NCI-H2081 treated with DMSO at 0.1 percent for 48 hours (cell line): ENCODE results near the gene SLCO3A1.
A peak's percentile ranks its signal among the peaks of the same experiment; 100 is the strongest.

Source experiments
- DNase-seq: peaks from one replicate; lab custom pipeline; 2025; lab: John Stamatoyannopoulos, UW

SLCO3A1 gene

GRCh38 chr15:91853511-91853947 is at the start of gene SLCO3A1:
Gene SLCO3A1, plus strand, starts transcription at chr15:91853708.
- DNase-seq = no peak

- peak; percentile 50 for DNase-seq
These were observed 46.4 kb upstream of the SLCO3A1 start for GRCh38 chr15:91807122-91807521.

DNA sequence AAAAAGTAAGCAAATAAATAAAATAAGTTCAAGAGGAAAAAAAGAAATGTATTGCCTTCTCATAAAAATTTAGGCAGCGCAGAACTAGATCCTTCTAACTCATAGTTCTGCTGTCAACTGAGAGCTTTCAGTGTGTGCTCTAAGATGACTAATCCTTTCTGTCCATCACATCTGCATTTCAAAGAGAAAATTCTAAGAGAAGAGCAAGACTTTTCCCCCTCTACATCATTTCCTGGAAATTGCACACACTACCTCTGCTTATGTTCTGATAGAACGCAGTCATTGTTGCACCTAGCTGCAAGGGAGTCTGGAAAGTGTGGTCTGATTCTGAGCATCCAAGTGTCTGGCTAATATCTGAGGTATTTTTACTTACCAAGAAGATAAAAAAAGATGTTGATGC is 39.6 kb upstream of the SLCO3A1 start:
- no peak for DNase-seq

- DNase-seq = no peak
These were observed 36.6 kb upstream of the SLCO3A1 start for GRCh38 chr15:91816942-91817341.

- DNase-seq = no peak
These were observed 32.0 kb upstream of the SLCO3A1 start for GRCh38 chr15:91821458-91821857.

DNA sequence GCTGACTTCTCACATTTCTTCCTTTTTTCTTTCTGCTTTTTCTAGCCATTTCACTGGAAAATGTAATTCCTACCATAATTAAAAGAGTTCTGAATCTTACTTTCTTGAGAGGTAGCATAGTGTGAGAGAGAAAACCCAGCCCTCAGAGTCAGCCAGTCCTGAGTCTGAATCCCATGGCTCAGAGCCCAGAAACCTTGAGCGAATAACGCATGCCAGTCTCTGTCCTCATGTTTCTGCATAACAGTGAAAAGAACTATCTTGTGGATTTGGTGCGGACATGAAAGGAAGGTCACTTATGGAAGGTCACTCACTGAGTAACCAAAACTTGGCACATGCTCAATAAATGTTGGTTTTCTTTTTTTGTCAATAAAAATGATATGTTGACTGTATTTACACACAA is 29.3 kb upstream of the SLCO3A1 start:
- no peak for DNase-seq

DNA sequence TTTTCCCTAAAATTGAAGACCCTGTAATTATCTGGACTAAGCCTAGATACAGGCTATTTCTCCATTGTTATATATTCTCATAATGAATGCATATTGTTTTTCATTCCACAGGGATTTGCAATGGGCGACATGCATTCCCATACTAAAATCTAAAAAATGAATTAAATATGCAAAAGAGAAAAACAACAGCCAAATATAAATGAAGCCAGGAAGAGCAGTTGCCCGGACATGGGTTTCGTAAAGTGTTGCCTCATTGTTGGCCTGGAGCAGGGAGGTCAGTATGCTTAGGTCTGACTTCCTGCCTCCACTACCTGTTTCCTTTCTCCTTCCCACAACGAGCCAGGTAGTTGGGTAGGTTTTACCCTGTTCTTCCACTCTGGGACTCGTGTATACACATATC is 27.1 kb upstream of the SLCO3A1 start:
- DNase-seq = no peak

DNA sequence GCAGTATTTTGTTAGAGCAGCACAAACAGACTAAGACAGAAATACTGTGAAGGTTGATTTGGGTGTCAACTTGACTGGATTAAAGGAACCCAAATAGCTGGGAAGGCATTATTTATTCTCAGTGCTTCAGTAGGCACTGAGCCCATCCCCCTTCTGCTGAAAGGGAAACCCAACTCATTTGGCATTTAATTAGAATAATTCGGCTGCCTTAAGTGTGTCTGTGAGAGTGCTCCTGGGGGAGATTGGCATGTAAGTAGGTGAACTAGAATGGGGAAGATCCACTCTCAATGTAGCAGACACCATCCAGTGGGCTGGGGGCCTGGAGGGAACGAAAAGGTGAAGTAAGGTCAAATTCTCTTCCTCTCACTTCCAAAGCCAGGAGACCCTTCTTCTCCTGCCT is 20.5 kb upstream of the SLCO3A1 start:
- DNase-seq = no peak

DNA sequence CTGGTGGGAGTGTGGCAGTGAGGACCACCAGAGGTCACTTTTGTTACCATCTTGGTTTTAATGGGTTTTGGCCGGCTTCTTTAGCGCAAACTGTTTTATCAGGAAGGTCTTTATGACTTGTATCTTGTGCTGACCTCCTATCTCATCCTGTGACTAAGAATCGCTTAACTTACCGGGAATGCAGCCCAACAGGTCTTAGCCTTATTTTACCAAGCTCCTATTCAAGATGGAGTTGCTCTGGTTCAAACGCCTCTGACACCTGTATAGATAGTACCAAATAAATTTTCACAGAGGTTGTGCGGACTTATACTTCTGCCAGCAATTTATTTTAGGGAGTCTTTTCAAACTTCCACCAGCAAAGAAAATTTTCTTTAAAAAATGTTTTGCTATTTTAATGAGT is 13.6 kb upstream of the SLCO3A1 start:
- no peak for DNase-seq

GRCh38 chr15:91841861-91842260 is 11.6 kb upstream of the SLCO3A1 start:
- no peak for DNase-seq

- DNase-seq = no peak
These were observed 9.2 kb upstream of the SLCO3A1 start for GRCh38 chr15:91844341-91844740.

- no peak for DNase-seq
These were observed 8.6 kb upstream of the SLCO3A1 start for GRCh38 chr15:91844928-91845327.

DNA sequence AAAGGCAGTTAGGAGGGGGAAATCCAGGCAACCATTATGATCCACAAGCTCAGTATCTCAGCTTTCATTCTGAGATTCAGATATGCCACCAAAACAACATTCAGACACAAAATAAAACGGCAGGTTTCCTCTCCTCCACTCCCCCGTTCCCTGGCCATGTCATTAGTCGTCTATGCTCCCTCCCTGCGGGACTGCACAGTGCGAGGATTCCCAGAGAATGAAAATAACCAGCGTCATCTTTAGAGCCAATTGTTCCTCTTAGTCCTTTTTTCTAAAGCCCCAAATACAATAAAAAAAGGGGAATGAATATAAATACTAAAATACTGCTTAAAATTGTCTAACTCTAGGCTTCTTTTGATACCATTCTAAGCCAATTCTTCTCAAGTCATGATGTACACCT is 7.8 kb upstream of the SLCO3A1 start:
- DNase-seq = no peak

DNA sequence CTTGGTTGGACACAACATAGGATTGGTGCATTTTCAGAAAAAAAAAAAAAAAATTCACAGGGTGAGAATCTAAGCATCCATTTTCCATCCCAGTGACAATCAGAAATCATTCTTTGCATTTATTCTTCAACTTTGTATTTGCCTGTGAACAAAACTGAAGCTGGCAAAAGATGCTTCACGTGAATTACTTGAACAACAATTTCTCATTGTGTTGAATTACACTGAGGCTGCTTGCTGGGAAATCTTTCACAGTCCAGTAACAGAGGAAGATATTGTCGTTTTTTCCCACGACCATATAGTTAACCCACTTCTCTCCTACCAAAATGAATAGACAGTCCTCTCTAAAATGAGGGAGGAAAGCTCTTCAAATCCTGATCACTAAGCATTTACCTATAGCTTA is 4.3 kb upstream of the SLCO3A1 start:
- no peak for DNase-seq

GRCh38 chr15:91849749-91850161 is 3.8 kb upstream of the SLCO3A1 start:
- DNase-seq = no peak

DNA sequence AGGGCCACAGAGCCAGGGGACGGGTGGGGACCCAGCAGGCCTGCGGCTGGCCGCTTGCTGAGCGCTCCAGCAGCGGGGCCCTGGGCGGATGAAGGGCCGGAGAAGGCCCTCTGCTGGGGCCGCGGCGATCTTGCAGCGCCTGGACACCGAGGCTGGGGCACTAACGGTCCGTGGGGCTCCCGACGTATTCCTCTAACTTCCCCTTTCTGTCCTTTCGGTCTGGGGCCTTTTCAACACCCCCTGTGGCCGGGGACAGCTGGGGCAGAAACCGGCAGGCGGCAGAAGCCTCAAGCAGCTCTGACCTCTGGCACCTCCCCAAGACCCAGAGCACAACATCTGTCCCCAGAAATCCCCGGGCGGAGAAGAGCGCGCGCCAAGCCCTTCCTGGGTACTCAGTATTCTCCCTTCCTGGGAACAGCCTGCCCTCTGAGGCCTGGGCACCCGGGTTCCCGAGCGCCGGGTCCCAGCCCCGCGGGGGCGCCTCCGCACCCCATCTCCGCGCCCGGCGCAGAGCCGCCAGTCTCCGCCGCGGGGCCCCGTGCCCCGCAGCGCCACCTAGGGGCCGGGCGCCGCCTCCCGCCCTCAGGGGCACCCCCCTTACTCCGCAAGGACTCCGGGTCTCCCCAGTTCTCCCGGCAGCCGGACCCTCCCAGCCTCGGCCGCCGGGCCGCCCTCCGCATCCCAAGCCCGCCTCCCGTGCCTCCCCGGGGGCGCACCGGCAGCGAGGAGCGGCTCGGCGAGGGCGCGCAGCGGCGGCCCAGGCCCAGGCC is 582 bp upstream of the SLCO3A1 start:
- no peak for DNase-seq

GRCh38 chr15:91853948-91854638 is 585 bp downstream of the SLCO3A1 start:
- no peak for DNase-seq

DNA sequence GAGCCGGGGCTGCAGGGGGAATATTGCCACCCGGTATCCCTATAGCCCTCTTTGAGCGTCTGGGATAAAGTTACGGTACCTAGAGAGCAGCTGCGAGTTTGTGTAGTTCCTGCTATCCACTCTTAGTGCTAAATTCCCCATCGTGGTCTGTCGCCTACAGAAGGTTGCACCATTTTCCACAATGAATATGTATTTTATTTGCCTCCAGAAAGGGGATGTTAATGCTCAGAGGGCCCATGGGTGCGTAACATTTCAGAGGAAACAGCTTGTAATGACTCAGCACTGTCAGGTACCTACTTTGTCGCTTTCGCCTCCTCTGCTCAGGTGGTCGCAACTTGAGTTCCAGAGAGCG is 1.1 kb downstream of the SLCO3A1 start:
- DNase-seq = no peak

DNA sequence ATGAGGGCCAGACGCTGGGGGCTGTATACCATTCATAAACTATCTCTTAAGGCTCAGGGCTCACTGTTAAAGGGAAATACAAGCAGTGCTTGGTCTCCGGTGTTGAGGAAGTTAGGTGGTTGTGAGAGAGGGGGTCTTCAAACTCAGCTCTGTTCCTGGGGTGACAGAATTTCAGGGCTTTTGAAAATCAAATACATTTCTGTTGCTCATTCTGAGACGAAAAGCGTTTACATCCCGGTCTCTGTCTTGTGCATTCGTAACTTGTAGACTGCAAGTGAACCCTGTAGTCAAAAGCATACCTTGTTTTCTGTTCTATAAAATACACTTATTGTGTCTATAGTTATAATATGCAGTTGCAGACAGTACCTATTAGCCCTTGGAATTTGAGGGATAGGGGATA is 1.7 kb downstream of the SLCO3A1 start:
- DNase-seq = no peak

DNA sequence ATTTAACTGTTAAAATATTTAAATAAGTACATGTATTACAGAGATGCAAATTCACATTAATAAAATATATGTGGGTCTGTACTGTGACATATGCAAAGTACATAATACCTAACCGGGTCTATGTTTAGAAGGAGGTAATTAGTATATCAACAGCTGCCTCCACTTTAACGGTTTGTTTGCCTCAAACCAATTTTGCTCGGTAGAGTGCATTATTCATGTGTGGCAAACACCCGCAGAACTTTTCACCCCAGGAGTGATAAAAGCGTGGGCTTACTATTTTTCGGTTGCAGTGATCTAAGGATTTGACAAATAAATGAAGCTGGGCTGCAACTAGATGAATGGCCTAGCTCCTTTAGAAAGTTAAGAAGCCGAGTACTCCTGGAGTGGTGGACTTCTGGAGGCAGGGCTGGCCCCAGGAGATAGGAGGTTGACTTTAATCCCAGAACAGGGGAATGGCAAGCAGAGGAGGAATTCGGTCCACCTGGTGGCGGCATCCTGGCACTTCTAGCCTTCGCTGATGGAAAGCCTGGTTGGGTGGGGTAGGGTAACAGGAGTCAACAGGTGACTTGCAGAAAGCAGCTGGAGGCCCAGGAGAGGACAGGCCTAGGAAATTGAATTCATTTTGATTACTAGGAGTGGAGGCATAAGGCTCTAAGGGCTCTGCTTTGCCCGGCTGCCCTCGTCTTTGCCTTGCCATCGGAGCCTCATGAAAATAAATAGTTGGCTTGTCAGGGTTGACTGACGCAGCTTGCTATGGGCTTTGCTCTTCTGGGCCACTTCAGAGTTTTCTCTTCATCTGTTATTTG is 2.4 kb downstream of the SLCO3A1 start:
- DNase-seq = peak; percentile 58

DNA sequence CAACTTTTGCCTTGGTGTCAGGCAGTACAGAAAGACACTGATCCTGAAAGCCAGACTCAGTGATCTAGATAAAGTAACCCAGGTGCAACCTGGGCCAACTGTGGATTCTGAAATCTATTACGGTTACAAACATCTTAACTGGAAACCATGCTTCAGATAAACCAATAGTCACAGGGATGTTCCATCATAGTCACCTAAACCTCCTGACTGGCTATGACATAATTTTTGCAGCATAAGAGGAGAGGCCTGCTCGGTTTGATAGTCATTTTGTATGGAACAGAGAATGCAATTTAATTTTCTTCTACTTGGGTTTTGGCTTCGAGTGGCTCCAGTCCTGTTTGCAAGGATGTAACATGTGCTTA is 3.7 kb downstream of the SLCO3A1 start:
- DNase-seq = no peak

- no peak for DNase-seq
These were observed 4.3 kb downstream of the SLCO3A1 start for GRCh38 chr15:91857772-91858171.

- DNase-seq = no peak
These were observed 7.0 kb downstream of the SLCO3A1 start for GRCh38 chr15:91860498-91860897.
